Hematopoietic multipotent progenitor cell treated with erythropoietin and hydrocortisone succinate and interleukin-3 and kit ligand, for 4 days (in vitro differentiated cells): ENCODE results near the gene TAF4.
A peak's percentile ranks its signal among the peaks of the same experiment; 100 is the strongest.
"Not testable (repeated sequence)": the region's sequence is repeated elsewhere in the genome, so short reads cannot be mapped to it uniquely, and the experiment has no call there.

Source experiments
- DNase-seq: peaks from one replicate; pipeline ENCODE4 v3.0.0-alpha.2; 2015

TAF4 gene

GRCh38 chr20:62065674-62066338 lies at the start of gene TAF4:
TSS of gene TAF4 (minus strand) at chr20:62065881. CDS start at chr20:62065810, 71 bp downstream.
- DNase-seq: peak; percentile 86

GRCh38 chr20:62114894-62115293 lies 49.2 kb upstream of the TAF4 start:
- no peak for DNase-seq

GRCh38 chr20:62112368-62112767 lies 46.7 kb upstream of the TAF4 start:
- no peak for DNase-seq

- peak; percentile 18 for DNase-seq
Measured at GRCh38 chr20:62111148-62111547, 45.5 kb upstream of the TAF4 start.

- no peak for DNase-seq
Measured at GRCh38 chr20:62105592-62105991, 39.9 kb upstream of the TAF4 start.

GRCh38 chr20:62104791-62105345 lies 39.2 kb upstream of the TAF4 start:
- DNase-seq: no peak

- DNase-seq: no peak
Measured at GRCh38 chr20:62104234-62104789, 38.6 kb upstream of the TAF4 start.

GRCh38 chr20:62103508-62104233 lies 38.0 kb upstream of the TAF4 start:
- DNase-seq: no peak

- no peak for DNase-seq
Measured at GRCh38 chr20:62101078-62101477, 35.4 kb upstream of the TAF4 start.

- no peak for DNase-seq
Measured at GRCh38 chr20:62097881-62098407, 32.3 kb upstream of the TAF4 start.

- no peak for DNase-seq
Measured at GRCh38 chr20:62096421-62097380, 31.0 kb upstream of the TAF4 start.

- DNase-seq: peak; percentile 8
Measured at GRCh38 chr20:62089393-62089792, 23.7 kb upstream of the TAF4 start.

- DNase-seq: peak; percentile 22
Measured at GRCh38 chr20:62088258-62089127, 22.8 kb upstream of the TAF4 start.

GRCh38 chr20:62087632-62088031 lies 22.0 kb upstream of the TAF4 start:
- no peak for DNase-seq

- DNase-seq: no peak
Measured at GRCh38 chr20:62087227-62087626, 21.5 kb upstream of the TAF4 start.

- no peak for DNase-seq
Measured at GRCh38 chr20:62085206-62085605, 19.5 kb upstream of the TAF4 start.

- not testable (repeated sequence) for DNase-seq
Measured at GRCh38 chr20:62084224-62084623, 18.5 kb upstream of the TAF4 start.

- no peak for DNase-seq
Measured at GRCh38 chr20:62083312-62083711, 17.6 kb upstream of the TAF4 start.

- no peak for DNase-seq
Measured at GRCh38 chr20:62080249-62080990, 14.7 kb upstream of the TAF4 start.

- DNase-seq: no peak
Measured at GRCh38 chr20:62079166-62079565, 13.5 kb upstream of the TAF4 start.

- DNase-seq: no peak
Measured at GRCh38 chr20:62073323-62073722, 7.6 kb upstream of the TAF4 start.
